ENCODE data around the gene RXRA.

- TF ChIP-seq CTCF (IDR thresholded peaks at IDR 0.05) (no peak), POLR2A (IDR thresholded peaks at IDR 0.05) (no peak)
Measured at GRCh38 chr9:134288746-134289145, 37.5 kb upstream of the RXRA start.

All from adrenal gland (tissue), 5 donors.